GM21529 (cell line): ENCODE data around the gene SUPT3H.

ENCODE experiments used
- ATAC-seq: cut with Tn5 transposase; IDR thresholded peaks from one replicate; pipeline ENCODE4 v1.9.1; 2021; ENCODE audit not compliant: unreplicated experiment

The SUPT3H gene

GRCh38 chr6:44806656-44807055, 571.1 kb downstream of the SUPT3H start:
- no peak for ATAC-seq

GRCh38 chr6:44805238-44805846, 572.4 kb downstream of the SUPT3H start:
- no peak for ATAC-seq

- ATAC-seq, result no peak
These were observed 573.1 kb downstream of the SUPT3H start for GRCh38 chr6:44804546-44805159.

- no peak for ATAC-seq
These were observed 573.7 kb downstream of the SUPT3H start for GRCh38 chr6:44804016-44804415.

- no peak for ATAC-seq
These were observed 576.7 kb downstream of the SUPT3H start for GRCh38 chr6:44800784-44801592.

GRCh38 chr6:44800171-44800783, 577.5 kb downstream of the SUPT3H start:
- ATAC-seq, result no peak

- ATAC-seq, result no peak
These were observed 580.0 kb downstream of the SUPT3H start for GRCh38 chr6:44797746-44798145.

GRCh38 chr6:44795326-44795725, 582.4 kb downstream of the SUPT3H start:
- no peak for ATAC-seq

GRCh38 chr6:44789806-44790205, 587.9 kb downstream of the SUPT3H start:
- ATAC-seq, result no peak

- ATAC-seq, result no peak
These were observed 588.7 kb downstream of the SUPT3H start for GRCh38 chr6:44789061-44789460.

GRCh38 chr6:44788387-44788981, 589.2 kb downstream of the SUPT3H start:
- no peak for ATAC-seq

- no peak for ATAC-seq
These were observed 590.4 kb downstream of the SUPT3H start for GRCh38 chr6:44787254-44787834.

- no peak for ATAC-seq
These were observed 592.6 kb downstream of the SUPT3H start for GRCh38 chr6:44785130-44785529.

GRCh38 chr6:44784195-44784594, 593.5 kb downstream of the SUPT3H start:
- no peak for ATAC-seq

- no peak for ATAC-seq
These were observed 594.8 kb downstream of the SUPT3H start for GRCh38 chr6:44782892-44783291.

GRCh38 chr6:44781912-44782597, 595.7 kb downstream of the SUPT3H start:
- ATAC-seq, result no peak

GRCh38 chr6:44780161-44780560, 597.6 kb downstream of the SUPT3H start:
- ATAC-seq, result no peak

GRCh38 chr6:44779130-44779826, 598.5 kb downstream of the SUPT3H start:
- ATAC-seq, result peak; percentile 79
